GM23338 (cell line): ENCODE data around the gene TNNI3K. TPM values are rescaled to one million over a fixed set of nuclear protein-coding genes. Genes with fewer than 3 reads are reported as not detected.

Experiments used
- ATAC-seq: fragments of 200-7000 bp; cut with Tn5 transposase; 3 replicates; pipeline ENCODE4 v1.9.1; 2020
- DNase-seq: peaks from one replicate; pipeline ENCODE4 v3.0.0-alpha.2; 2015; ENCODE audit warnings: low spot score
- H2AFZ ChIP-seq: fragments of 200-600 bp; sonication (generic); 2 replicates; pipeline ENCODE4 v1.8.0; 2016; ENCODE audit warnings: antibody characterized with exemption, mild to moderate bottlenecking, moderate library complexity
- H3F3A ChIP-seq: fragments of 200-600 bp; sonication (generic); replicated peaks from 2 replicates; pipeline ENCODE4 v1.8.0; 2017; ENCODE audit warnings: antibody characterized with exemption, mixed run types, low read depth
- H3K27ac ChIP-seq: fragments of 200-600 bp; sonication (generic); 2 replicates; pipeline ENCODE4 v1.6.1; 2016; ENCODE audit warnings: low read depth
- H3K27me3 ChIP-seq: fragments of 200-600 bp; sonication (generic); 2 replicates; pipeline ENCODE4 v1.8.0; 2016; ENCODE audit warnings: mild to moderate bottlenecking, mixed run types, moderate library complexity; ENCODE audit not compliant: insufficient read depth
- H3K36me3 ChIP-seq: fragments of 200-600 bp; sonication (generic); 2 replicates; pipeline ENCODE4 v1.8.0; 2016; ENCODE audit warnings: mild to moderate bottlenecking; ENCODE audit not compliant: insufficient read depth
- H3K4me1 ChIP-seq: fragments of 200-600 bp; sonication (generic); 2 replicates; pipeline ENCODE4 v1.8.0; 2016; ENCODE audit warnings: mild to moderate bottlenecking, moderate library complexity; ENCODE audit not compliant: insufficient read depth
- H3K4me2 ChIP-seq: fragments of 200-600 bp; sonication (generic); 2 replicates; pipeline ENCODE4 v1.7.1; 2017; ENCODE audit warnings: mixed run types
- H3K4me3 ChIP-seq: fragments of 200-600 bp; sonication (generic); 2 replicates; pipeline ENCODE4 v1.6.1; 2016; ENCODE audit warnings: mixed run types
- H3K79me2 ChIP-seq: fragments of 200-600 bp; sonication (generic); replicated peaks from 2 replicates; pipeline ENCODE4 v1.8.0; 2017; ENCODE audit warnings: mild to moderate bottlenecking; ENCODE audit not compliant: insufficient read depth
- H3K9me2 ChIP-seq: fragments of 200-600 bp; sonication (generic); 2 replicates; pipeline ENCODE4 v1.8.0; 2017; ENCODE audit not compliant: insufficient read depth
- H4K20me1 ChIP-seq: fragments of 200-600 bp; sonication (generic); replicated peaks from 2 replicates; pipeline ENCODE4 v1.8.0; 2017; ENCODE audit warnings: mild to moderate bottlenecking; ENCODE audit not compliant: insufficient read depth
- H3K27ac Mint-ChIP-seq: 2 replicates; pipeline ENCODE4 v1.8.0; 2020; ENCODE audit warnings: inconsistent platforms, mild to moderate bottlenecking, moderate library complexity, mixed read lengths
- H3K27me3 Mint-ChIP-seq: 3 replicates; pipeline ENCODE4 v1.8.0; 2022; ENCODE audit warnings: low read depth, mild to moderate bottlenecking, moderate library complexity, mixed read lengths, inconsistent platforms; ENCODE audit not compliant: insufficient read depth, poor library complexity
- H3K36me3 Mint-ChIP-seq: 3 replicates; pipeline ENCODE4 v1.8.0; 2021; ENCODE audit warnings: low read depth, mild to moderate bottlenecking, inconsistent platforms, moderate library complexity, mixed read lengths
- H3K4me1 Mint-ChIP-seq: 3 replicates; pipeline ENCODE4 v1.8.0; 2020; ENCODE audit warnings: mild to moderate bottlenecking, inconsistent platforms, mixed read lengths
- H3K4me3 Mint-ChIP-seq: 3 replicates; pipeline ENCODE4 v1.8.0; 2021; ENCODE audit warnings: moderate library complexity, mild to moderate bottlenecking, inconsistent platforms, mixed read lengths
- H3K9me3 Mint-ChIP-seq: 3 replicates; pipeline ENCODE4 v1.8.0; 2020; ENCODE audit warnings: moderate library complexity, mild to moderate bottlenecking, inconsistent platforms, mixed read lengths
- CREB1 ChIP-seq: fragments of 250-450 bp; sonication (Bioruptor Pico); IDR thresholded peaks from 2 replicates; pipeline ENCODE4 v1.5.0; 2020; ENCODE audit warnings: low read depth, mild to moderate bottlenecking, moderate library complexity
- EZH2phosphoT487 ChIP-seq: fragments of 200-600 bp; sonication (generic); IDR thresholded peaks from one replicate; pipeline ENCODE4 v1.8.1; 2018; ENCODE audit warnings: antibody characterized with exemption; ENCODE audit not compliant: unreplicated experiment
- JUNB ChIP-seq: IDR thresholded peaks from one replicate; pipeline ENCODE4 v1.6.1; 2016; ENCODE audit warnings: antibody characterized with exemption; ENCODE audit not compliant: unreplicated experiment
- NANOG ChIP-seq: IDR thresholded peaks from 2 replicates; pipeline ENCODE4 v1.6.1; 2016; ENCODE audit warnings: antibody characterized with exemption, borderline replicate concordance
- REST ChIP-seq: IDR thresholded peaks from one replicate; pipeline ENCODE4 v1.6.1; 2018; ENCODE audit warnings: antibody characterized with exemption; ENCODE audit not compliant: unreplicated experiment
- STAT1 ChIP-seq: IDR thresholded peaks from one replicate; pipeline ENCODE4 v1.6.1; 2016; ENCODE audit warnings: antibody characterized with exemption; ENCODE audit not compliant: unreplicated experiment
- ZNF114 ChIP-seq: fragments of 250-450 bp; sonication (Bioruptor Pico); IDR thresholded peaks from 2 replicates; pipeline ENCODE4 v1.5.0; 2020; ENCODE audit warnings: mild to moderate bottlenecking, moderate library complexity
- ZNF331 ChIP-seq: fragments of 250-450 bp; sonication (Bioruptor Pico); IDR thresholded peaks from 2 replicates; pipeline ENCODE4 v1.5.0; 2020; ENCODE audit warnings: low read depth, mild to moderate bottlenecking, moderate library complexity
- polyA plus RNA-seq: library from polyadenylated mRNA; unstranded; fragments of >200 nt; fragmentation: Nextera tagmentation; extraction: Ambion mirVana; gene quantifications from 2 replicates; pipeline ENCODE4 v1.2.1, GENCODE V29; 2016
- total RNA-seq: library from RNA; depleted of rRNA; stranded (reverse); fragments of >200 nt; shearing (Covaris generic); gene quantifications from 2 replicates; pipeline ENCODE4 v1.2.3, GENCODE V29; 2014
- TF ChIP-seq, protein P1 (sequence below), 2 experiments: fragments of 200-600 bp in 1 of 2; sonication (generic) in 1 of 2; conservative IDR thresholded peaks; 2 replicates each; pipeline versions ENCODE4 v1.5.1 to v1.6.1; 2016 to 2017; ENCODE audit warnings: antibody characterized with exemption in 2 of 2, low read depth in 2 of 2, mild to moderate bottlenecking in 2 of 2, moderate library complexity in 1 of 2
- TF ChIP-seq, protein P2 (sequence below): fragments of 250-450 bp; sonication (Bioruptor Pico); IDR thresholded peaks from 2 replicates; pipeline ENCODE4 v1.5.0; 2020; ENCODE audit warnings: mild to moderate bottlenecking, moderate library complexity

Gene TNNI3K
- total and polyA plus RNA-seq, 2 experiments from 2014 or later: not detected

GRCh38 chr1:74592580-74593355, 357.6 kb downstream of the TNNI3K start:
- H3K9me3 Mint-ChIP-seq: no peaks in the 10 kb centered on the region
- H3K27me3 Mint-ChIP-seq: no peaks in the 10 kb centered on the region
- Histone ChIP-seq H3K4me3 (no peak overlapping the region), H3K27ac (no peak overlapping the region), H3K79me2 (no peaks in the 10 kb centered on the region), H3F3A (no peaks in the 10 kb centered on the region), H4K20me1 (no peaks in the 10 kb centered on the region), H3K4me2 (no peak overlapping the region), H3K4me1 (no peaks in the 10 kb centered on the region), H2AFZ (no peak overlapping the region), H3K27me3 (no peaks in the 10 kb centered on the region), H3K36me3 (no peaks in the 10 kb centered on the region), H3K9me2 (peaks cover 5% of the 10 kb centered on the region; the same call in 1 of the 2 replicates)
- no peaks in the 10 kb centered on the region for H3K4me1 Mint-ChIP-seq
- no peak overlapping the region for H3K4me3 Mint-ChIP-seq
- no peak for TF ChIP-seq JUNB
- no peak for TF ChIP-seq ZNF331 (CRISPR knock-in tag)
- no peak for TF ChIP-seq NANOG
- no peak for TF ChIP-seq EZH2phosphoT487
- TF ChIP-seq, protein P1, sequence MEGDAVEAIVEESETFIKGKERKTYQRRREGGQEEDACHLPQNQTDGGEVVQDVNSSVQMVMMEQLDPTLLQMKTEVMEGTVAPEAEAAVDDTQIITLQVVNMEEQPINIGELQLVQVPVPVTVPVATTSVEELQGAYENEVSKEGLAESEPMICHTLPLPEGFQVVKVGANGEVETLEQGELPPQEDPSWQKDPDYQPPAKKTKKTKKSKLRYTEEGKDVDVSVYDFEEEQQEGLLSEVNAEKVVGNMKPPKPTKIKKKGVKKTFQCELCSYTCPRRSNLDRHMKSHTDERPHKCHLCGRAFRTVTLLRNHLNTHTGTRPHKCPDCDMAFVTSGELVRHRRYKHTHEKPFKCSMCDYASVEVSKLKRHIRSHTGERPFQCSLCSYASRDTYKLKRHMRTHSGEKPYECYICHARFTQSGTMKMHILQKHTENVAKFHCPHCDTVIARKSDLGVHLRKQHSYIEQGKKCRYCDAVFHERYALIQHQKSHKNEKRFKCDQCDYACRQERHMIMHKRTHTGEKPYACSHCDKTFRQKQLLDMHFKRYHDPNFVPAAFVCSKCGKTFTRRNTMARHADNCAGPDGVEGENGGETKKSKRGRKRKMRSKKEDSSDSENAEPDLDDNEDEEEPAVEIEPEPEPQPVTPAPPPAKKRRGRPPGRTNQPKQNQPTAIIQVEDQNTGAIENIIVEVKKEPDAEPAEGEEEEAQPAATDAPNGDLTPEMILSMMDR (conservative IDR thresholded peaks at IDR 0.05; ENCODE audit: low read depth in 2 of 2): no peak
- TF ChIP-seq CREB1 (CRISPR knock-in tag): no peak
- no peak for TF ChIP-seq REST
- TF ChIP-seq, protein P2, sequence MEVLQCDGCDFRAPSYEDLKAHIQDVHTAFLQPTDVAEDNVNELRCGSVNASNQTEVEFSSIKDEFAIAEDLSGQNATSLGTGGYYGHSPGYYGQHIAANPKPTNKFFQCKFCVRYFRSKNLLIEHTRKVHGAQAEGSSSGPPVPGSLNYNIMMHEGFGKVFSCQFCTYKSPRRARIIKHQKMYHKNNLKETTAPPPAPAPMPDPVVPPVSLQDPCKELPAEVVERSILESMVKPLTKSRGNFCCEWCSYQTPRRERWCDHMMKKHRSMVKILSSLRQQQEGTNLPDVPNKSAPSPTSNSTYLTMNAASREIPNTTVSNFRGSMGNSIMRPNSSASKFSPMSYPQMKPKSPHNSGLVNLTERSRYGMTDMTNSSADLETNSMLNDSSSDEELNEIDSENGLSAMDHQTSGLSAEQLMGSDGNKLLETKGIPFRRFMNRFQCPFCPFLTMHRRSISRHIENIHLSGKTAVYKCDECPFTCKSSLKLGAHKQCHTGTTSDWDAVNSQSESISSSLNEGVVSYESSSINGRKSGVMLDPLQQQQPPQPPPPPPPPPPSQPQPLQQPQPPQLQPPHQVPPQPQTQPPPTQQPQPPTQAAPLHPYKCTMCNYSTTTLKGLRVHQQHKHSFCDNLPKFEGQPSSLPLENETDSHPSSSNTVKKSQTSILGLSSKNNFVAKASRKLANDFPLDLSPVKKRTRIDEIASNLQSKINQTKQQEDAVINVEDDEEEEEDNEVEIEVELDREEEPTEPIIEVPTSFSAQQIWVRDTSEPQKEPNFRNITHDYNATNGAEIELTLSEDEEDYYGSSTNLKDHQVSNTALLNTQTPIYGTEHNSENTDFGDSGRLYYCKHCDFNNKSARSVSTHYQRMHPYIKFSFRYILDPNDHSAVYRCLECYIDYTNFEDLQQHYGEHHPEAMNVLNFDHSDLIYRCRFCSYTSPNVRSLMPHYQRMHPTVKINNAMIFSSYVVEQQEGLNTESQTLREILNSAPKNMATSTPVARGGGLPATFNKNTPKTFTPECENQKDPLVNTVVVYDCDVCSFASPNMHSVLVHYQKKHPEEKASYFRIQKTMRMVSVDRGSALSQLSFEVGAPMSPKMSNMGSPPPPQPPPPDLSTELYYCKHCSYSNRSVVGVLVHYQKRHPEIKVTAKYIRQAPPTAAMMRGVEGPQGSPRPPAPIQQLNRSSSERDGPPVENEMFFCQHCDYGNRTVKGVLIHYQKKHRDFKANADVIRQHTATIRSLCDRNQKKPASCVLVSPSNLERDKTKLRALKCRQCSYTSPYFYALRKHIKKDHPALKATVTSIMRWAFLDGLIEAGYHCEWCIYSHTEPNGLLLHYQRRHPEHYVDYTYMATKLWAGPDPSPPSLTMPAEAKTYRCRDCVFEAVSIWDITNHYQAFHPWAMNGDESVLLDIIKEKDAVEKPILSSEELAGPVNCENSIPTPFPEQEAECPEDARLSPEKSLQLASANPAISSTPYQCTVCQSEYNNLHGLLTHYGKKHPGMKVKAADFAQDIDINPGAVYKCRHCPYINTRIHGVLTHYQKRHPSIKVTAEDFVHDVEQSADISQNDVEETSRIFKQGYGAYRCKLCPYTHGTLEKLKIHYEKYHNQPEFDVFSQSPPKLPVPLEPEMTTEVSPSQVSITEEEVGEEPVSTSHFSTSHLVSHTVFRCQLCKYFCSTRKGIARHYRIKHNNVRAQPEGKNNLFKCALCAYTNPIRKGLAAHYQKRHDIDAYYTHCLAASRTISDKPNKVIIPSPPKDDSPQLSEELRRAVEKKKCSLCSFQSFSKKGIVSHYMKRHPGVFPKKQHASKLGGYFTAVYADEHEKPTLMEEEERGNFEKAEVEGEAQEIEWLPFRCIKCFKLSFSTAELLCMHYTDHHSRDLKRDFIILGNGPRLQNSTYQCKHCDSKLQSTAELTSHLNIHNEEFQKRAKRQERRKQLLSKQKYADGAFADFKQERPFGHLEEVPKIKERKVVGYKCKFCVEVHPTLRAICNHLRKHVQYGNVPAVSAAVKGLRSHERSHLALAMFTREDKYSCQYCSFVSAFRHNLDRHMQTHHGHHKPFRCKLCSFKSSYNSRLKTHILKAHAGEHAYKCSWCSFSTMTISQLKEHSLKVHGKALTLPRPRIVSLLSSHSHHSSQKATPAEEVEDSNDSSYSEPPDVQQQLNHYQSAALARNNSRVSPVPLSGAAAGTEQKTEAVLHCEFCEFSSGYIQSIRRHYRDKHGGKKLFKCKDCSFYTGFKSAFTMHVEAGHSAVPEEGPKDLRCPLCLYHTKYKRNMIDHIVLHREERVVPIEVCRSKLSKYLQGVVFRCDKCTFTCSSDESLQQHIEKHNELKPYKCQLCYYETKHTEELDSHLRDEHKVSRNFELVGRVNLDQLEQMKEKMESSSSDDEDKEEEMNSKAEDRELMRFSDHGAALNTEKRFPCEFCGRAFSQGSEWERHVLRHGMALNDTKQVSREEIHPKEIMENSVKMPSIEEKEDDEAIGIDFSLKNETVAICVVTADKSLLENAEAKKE: no peak
- no peak for TF ChIP-seq STAT1
- no peak for TF ChIP-seq ZNF114
- no peak overlapping the region for H3K27ac Mint-ChIP-seq
- no peak for DNase-seq
- no peaks in the 10 kb centered on the region for H3K36me3 Mint-ChIP-seq
- no peak for ATAC-seq
